Measurements from ENCODE around the gene ARHGEF19.
"Not testable (repeated sequence)": the region's sequence is repeated elsewhere in the genome, so short reads cannot be mapped to it uniquely, and the experiment has no call there.

ARHGEF19 gene

GRCh38 chr1:16165548-16165947 lies 46.9 kb downstream of the ARHGEF19 start:
- DNase-seq (ENCODE audit: low read depth in 2 of 2): no peak

DNA sequence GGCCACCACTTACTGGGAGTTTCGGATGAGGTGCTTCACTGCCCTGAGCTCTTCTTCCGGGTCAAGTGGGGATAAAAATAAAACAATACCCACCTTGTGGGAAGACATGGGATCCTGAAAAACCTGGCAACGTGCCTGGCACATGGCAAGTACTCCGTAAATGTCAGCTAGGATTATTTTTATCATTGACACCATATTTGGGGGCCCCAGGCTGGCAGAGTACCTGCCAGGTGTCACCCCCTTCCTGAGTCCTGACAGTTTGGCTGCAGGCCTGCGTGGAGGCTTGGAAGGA lies 47.4 kb downstream of the ARHGEF19 start:
- DNase-seq (ENCODE audit: low read depth in 2 of 2): no peak

DNA sequence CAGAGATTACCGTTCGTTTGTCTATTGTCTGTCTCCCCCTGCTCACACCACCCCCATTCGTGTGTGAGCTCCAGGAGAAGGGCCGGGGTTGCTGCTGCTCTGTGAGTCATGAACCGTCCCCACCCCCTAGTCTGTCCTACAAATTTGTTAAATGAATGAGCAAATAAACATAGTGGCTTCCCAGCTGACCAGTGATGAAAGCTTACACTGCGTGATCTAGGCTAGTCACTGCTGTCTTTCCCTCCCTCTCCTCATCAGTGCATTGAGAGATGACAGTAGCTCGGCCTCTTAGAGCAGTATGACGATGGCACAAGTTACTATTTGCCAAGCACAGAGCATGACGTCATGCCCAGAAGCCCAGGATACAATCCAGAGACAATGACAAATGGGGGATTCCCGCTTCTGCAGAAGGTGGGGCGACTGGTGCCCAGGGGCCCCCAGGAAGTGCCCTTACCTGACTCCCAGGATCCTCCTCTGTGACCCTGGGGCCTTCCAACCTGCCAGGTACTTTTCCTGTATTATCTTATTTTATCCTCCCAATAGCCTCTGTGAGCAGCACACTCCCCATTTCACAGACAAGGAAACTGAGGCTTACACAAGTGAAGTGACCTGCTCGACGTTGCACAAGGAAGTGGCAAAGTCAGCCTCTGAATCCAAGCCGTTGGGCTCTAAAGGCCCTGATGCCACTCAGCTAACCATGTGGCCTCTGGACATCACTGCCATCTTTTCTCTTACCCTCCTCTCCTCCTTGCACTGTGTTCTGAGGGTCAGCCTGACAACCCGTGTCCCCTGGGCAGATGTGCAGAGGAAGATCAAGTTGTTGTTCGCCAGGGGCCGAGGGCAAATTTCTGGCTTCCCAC lies 48.0 kb downstream of the ARHGEF19 start:
- DNase-seq (ENCODE audit: low read depth in 2 of 2): no peak

GRCh38 chr1:16163608-16164212 lies 48.7 kb downstream of the ARHGEF19 start:
- DNase-seq (ENCODE audit: low read depth in 2 of 2): not testable (repeated sequence)

DNA sequence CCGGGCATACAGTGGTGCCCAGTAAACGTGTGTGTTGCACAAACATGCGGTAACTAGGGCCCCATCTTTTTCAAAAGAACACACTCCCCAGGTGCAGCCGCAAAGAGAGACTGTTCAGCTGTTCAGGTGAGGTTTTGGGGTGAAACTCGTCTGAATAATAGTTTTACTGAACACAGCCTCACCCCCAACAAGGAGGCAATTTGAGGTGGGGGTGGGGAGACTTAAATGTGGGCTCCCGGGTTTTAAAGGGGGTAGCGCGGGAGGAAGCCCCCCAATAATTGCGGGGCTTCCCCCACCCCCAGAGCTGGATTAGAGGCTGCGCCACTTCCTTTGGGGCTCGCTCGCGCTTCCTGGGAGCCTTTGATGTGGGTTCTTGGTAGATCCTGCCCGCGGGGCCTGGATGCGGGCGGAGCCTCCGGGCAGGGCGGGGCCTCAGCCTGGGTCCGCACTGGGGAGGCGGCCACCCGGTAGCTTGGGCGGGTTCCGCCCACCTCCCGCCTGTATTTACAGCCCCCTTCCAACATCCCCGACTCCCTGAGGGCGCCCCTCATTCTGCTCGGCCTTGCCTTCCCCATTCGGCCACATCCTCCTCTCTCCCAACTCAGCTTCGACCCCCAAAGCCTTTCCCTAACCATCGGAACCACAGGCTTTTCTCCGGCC lies 50.2 kb downstream of the ARHGEF19 start:
- DNase-seq (ENCODE audit: low read depth in 2 of 2): peak in 1 of 2 donors; percentile 20

GRCh38 chr1:16161717-16162116 lies 50.7 kb downstream of the ARHGEF19 start:
- DNase-seq (ENCODE audit: low read depth in 2 of 2): no peak

DNA sequence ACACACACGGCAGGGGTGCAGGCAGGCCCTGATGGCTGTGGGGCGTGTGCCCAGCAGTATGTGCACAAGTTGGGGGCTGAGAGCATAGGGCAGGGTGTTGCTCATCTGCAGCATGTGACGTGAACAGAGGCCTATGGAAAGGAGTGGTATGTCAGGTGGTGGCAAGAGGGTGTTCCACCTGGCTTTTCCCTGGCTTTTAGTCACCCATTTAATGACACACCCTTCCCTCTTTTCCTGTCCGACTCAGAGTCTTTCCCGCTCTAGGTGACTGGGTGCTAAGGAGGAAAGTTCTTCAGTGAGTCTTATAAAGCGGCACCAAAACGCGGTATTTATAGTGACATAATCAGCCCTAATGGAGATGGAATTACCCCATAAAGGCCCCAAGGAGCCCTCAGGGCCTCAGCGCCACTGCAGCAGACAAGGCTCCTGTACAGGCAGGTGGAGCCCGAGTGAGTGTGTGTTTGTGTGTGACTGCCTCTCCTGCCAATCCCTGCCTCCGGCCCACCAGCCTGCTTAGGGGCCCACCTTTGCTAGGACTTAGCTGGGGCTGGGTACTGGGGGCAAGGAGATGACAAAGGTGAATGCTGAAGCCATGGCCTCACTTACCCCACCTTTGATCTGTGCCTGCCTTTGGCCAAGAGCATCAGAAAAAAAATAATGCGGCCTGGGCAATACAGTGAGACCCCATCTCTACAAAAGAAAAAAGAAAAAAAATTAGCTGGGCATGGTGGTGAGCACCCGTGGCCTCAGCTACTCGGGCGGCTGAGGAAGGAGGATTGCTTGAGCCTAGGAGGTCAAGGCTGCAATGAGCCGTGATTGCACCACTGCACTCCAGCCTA lies 53.2 kb downstream of the ARHGEF19 start:
- no peak for DNase-seq (ENCODE audit: low read depth in 2 of 2)

GRCh38 chr1:16158025-16158424 lies 54.4 kb downstream of the ARHGEF19 start:
- DNase-seq (ENCODE audit: low read depth in 2 of 2): no peak

- DNase-seq (ENCODE audit: low read depth in 2 of 2): no peak
Observed at GRCh38 chr1:16156848-16157495, 55.5 kb downstream of the ARHGEF19 start.

DNA sequence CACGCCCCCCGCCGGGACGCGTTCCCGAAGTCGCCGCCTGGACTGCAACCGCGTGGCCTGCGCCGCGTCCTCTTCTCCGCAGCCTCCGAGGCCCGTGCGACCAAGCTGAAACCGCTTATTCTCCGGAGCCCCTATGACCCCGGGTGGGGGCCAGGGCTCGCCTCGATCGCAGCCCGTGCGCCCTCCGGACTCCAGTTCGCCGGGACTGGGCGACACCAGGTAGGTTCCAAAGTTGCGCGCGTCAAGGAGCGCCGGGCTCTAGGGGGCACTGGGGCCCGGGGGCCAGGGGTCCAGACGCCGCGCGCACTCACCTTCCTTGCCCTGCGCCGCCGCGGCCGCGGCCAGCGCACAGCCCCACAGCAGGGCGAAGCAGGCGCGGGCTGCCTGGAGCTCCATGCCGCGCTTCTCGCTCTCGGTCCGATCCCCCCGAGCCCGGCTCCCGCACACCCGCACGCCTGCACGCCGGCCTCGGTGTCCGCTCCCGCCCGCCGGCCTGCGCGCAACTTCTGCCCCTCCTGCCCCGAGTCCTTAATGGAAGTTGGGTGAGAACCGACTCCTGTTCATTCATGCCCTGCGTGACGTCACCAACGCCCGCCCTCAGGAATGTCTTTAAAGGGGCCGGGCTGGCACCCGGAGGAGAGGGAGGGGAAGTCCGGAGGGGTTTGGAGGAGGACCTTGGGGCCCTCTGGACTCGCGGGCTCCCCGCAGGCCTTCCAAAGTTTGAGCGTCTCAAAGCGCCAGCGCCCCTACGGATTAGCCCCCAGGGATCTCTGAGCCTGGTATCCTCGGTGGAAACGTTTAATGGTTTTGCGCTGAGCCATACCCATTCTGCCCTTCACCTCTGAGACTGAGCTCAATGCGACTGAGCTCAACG lies 56.7 kb downstream of the ARHGEF19 start, which contains the start of gene EPHA2:
Gene EPHA2, minus strand, starts transcription at position 533 of the 874 bp plus-strand sequence. Its CDS starts 137 bp downstream, at position 396.
- DNase-seq (ENCODE audit: low read depth in 2 of 2): no peak

DNA sequence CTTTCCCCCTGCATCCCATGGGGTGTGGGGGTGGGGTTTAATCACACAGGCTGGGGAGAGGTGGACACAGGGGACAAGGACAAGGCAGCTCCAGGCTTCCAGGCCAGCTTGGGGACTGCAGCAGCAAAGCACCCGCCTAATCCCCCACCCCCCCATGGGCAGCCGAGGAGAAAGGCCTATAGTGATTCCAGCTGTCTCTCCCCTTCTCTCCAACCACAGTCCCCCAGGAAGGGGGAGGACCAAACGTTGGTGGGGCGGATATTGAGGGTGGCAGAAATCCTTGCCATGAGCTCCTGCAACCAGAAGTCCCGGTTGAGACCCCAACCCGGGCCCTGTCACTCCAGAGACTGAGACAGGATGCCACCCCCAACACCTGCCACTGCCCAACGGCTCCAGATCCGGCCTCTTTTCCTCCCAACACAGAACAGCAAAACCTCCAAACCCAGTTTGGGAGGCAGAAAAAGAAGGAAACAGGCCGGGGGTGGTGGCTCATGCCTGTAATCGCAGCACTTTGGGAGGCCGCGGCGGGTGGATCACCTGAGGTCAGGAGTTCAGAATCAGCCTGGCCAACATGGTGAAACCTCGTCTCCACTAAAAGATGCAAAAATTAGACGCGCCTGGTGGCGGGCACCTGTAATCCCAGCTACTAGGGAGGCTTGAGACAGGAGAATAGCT lies 58.3 kb downstream of the ARHGEF19 start:
- no peak for DNase-seq (ENCODE audit: low read depth in 2 of 2)

DNA sequence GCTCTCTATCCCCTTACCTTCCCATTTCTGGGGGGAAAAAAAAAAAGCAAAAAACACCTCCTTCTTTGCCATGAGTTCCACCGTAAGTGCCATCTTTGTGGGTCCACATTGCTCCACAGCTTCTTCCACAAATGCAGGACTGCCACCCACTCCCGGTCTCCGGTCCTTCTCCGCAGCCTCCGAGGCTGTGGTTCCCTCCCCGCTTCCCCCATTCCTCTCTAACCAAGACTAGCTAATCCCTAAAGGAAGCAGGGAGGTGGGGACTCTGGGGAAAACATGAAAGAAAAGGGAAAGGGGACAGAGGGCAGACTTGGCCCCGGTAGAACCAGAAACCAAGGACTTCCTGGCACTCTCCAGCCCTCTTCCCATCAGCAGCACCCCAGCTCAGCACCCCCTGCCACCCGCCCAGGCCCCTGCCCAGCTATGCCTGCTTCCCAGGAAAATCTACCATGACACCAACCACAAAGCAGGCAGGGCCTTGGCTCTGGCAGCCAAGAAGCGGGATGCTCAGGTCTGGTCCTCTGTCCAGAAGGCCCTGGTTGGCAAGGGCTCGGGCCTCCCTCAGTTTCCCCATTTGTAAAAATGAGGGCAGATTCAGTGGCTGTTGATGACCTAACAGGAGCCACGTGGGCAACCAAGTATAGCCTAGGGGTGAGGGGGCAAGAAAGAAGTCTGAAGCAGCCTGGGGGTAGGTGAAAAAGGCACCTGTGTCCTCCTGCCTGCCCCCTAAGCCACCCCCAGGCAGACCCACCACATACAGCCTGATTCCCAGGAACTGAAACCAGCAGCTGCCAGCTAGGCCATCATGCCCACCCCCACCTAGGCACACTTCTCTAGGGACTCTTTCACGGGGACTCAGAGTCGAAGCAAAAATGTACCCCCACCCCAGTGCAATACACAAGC lies 59.1 kb downstream of the ARHGEF19 start:
- no peak for DNase-seq (ENCODE audit: low read depth in 2 of 2)

GRCh38 chr1:16152481-16153087 lies 59.9 kb downstream of the ARHGEF19 start:
- no peak for DNase-seq (ENCODE audit: low read depth in 2 of 2)

DNA sequence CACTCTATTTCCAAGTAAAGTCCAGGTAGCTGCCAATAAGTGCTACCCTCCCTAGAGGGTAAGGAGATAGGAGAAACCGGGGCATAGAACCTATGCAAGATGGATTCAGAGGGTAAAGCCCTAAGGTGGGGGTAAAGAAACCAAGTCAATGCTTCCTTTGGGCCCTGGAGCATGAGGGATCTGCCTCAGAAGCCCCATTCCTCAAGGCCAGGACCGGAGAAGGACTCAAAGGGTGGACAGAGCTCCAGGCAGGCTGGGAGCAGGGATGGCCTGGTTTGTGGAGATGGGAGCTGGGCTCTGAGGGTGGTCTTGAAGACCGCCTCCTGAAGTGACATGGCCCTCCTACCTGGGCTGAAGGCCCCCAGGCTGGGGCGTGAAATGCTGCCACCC lies 60.5 kb downstream of the ARHGEF19 start:
- no peak for DNase-seq (ENCODE audit: low read depth in 2 of 2)

GRCh38 chr1:16151196-16151994 lies 61.1 kb downstream of the ARHGEF19 start:
- DNase-seq (ENCODE audit: low read depth in 2 of 2): no peak

DNA sequence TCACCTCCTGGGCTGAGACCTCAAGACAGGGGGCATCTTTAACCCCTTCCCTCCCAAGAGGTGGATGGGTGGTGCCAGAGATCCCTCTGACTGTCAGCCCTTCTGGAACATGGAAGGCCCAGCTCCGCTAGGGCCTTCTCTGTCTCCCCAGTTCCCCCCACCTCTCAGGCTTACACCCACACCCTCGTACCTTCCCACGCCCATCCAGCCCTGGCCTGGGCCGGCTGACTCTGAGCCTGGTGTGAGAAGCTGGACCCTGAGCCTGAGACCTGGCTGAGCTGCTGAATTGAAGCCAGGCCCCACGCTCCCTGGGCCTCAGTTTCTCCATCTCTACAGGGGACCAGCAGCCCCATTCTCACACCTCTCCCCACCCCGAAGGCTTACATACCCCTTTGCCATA lies 61.9 kb downstream of the ARHGEF19 start:
- DNase-seq (ENCODE audit: low read depth in 2 of 2): no peak

DNA sequence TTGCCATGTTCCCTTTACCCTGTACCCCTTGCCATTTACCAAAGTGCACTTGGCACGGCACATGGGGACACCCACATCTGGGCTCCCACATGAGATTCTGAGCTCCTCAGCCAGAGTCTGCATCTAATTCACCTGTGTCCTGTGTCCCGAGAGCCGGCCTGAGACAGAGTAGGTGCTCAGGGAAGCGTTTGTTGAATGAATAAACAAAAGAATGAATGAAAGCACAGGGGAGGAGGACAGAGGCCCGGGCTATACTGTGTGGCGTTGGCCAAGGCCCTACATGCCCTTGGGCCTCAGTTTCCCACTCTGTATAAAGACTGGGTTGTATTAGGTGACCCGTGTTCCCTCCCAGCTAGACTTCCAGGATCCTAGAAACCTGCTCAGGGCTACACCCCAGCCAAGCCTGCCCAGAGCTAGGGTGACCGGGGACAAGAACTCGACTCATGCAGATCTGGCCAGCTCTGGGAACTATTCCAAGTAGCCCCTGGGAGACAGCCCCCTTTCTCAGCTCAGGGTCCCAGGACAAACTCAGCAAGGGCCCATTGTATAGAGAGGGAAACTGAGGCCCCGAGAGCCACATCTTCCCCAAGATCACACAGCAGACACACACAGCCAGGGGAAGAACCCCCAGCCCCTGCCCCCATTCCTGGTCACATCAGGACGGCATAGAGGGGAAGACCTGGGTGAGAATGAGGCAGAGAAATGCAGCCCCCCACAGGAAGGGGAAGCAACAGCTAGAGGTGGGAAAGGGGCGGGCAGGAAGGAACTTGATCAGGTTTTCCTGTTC lies 62.6 kb downstream of the ARHGEF19 start:
- DNase-seq (ENCODE audit: low read depth in 2 of 2): no peak
